HepG2 (cell line): ENCODE data around the gene RER1. TPM values are rescaled to one million over a fixed set of nuclear protein-coding genes. Genes with fewer than 3 reads are reported as not detected.

Experiments used
- ATAC-seq: fragments of 200-7000 bp; cut with Tn5 transposase; 3 replicates; pipeline ENCODE4 v1.9.1; 2020; ENCODE audit warnings: mild to moderate bottlenecking, moderate library complexity
- BruUV-seq: library from RNA; stranded (reverse); fragments of 400-500 nt; replicated peaks from 2 replicates; lab custom pipeline; 2021; lab: Mats Ljungman, UMichigan
- CTCF ChIA-PET: fragments of 300-600 bp; formaldehyde crosslinking; extraction: SDS; loops from one replicate; lab custom pipeline; 2021; ENCODE audit warnings: low total read pairs, inconsistent platforms, low intra/inter-chr PET ratio; lab: Yijun Ruan, JAX
- POLR2A ChIA-PET: fragments of 350-600 bp; sonication (Branson Sonifier 250); formaldehyde crosslinking; loops from one replicate; lab custom pipeline; 2020; ENCODE audit warnings: antibody characterized with exemption, inconsistent platforms; lab: Yijun Ruan, JAX
- DNase-seq: peaks from one replicate; pipeline ENCODE4 v3.0.0-alpha.2; 2015; ENCODE audit warnings: low spot score
- FAIRE-seq: peaks from 3 replicates; lab custom pipeline; 2011; peaks lifted over from hg19 to GRCh38; lab: Jason Lieb, UNC
- H2AFZ ChIP-seq: one replicate; pipeline ENCODE4 v1.6.1; 2011; ENCODE audit warnings: low read length, inconsistent platforms
- H3K27ac ChIP-seq: fragments of 300-600 bp; 3 replicates; pipeline ENCODE4 v1.8.0; 2011; ENCODE audit warnings: mixed run types, mild to moderate bottlenecking, mixed read lengths, low read length, inconsistent platforms; ENCODE audit not compliant: insufficient read depth; ENCODE audit errors: extremely low read length
- H3K27me3 ChIP-seq, 2 experiments: fragments of 200-600 bp in 1 of 2; 2 replicates in 1 of 2; 3 replicates in 1 of 2; pipeline versions ENCODE4 v1.6.0 to v1.8.0; 2011; ENCODE audit warnings: low read length in 2 of 2, mild to moderate bottlenecking in 2 of 2, moderate library complexity in 2 of 2, inconsistent platforms in 1 of 2; ENCODE audit not compliant: insufficient read depth in 2 of 2, control insufficient read depth in 1 of 2
- H3K36me3 ChIP-seq, 2 experiments: fragments of 200-600 bp in 1 of 2; replicated peaks in 1 of 2; 2 replicates in 1 of 2; 3 replicates in 1 of 2; pipeline versions ENCODE4 v1.5.1 to v1.8.0; 2011; ENCODE audit warnings: low read length in 2 of 2, inconsistent platforms in 1 of 2; ENCODE audit not compliant: insufficient read depth in 2 of 2, control insufficient read depth in 1 of 2
- H3K4me1 ChIP-seq: 2 replicates; pipeline ENCODE4 v1.5.1; 2012; ENCODE audit warnings: low read length, inconsistent platforms; ENCODE audit not compliant: insufficient read depth
- H3K4me2 ChIP-seq: 2 replicates; pipeline ENCODE4 v1.6.0; 2011; ENCODE audit warnings: low read depth, low read length, inconsistent platforms
- H3K4me3 ChIP-seq, 3 experiments: fragments of 200-600 bp in 1 of 3; sonication (generic), shearing (Covaris generic) in 1 of 3; replicated peaks in 1 of 3; 2 replicates each; pipeline ENCODE4 v1.5.1; 2011 to 2016; ENCODE audit warnings: low read length in 3 of 3, inconsistent platforms in 2 of 3, low read depth in 2 of 3, mild to moderate bottlenecking in 2 of 3, control low read depth in 1 of 3, mixed read lengths in 1 of 3; ENCODE audit not compliant: insufficient read depth in 1 of 3
- H3K79me2 ChIP-seq: one replicate; pipeline ENCODE4 v1.6.1; 2011; ENCODE audit warnings: low read length, inconsistent platforms; ENCODE audit not compliant: insufficient read depth
- H3K9ac ChIP-seq: 2 replicates; pipeline ENCODE4 v1.6.0; 2011; ENCODE audit warnings: mild to moderate bottlenecking, low read depth, low read length, inconsistent platforms; ENCODE audit not compliant: insufficient read depth
- H3K9me3 ChIP-seq: 2 replicates; pipeline ENCODE4 v1.5.1; 2012; ENCODE audit warnings: mild to moderate bottlenecking, low read length
- H4K20me1 ChIP-seq: 2 replicates; pipeline ENCODE4 v1.6.0; 2011; ENCODE audit warnings: inconsistent platforms, mild to moderate bottlenecking, low read length, moderate library complexity; ENCODE audit not compliant: insufficient read depth
- CHCHD3 ChIP-seq: sonication (generic); formaldehyde crosslinking; IDR thresholded peaks from 2 replicates; pipeline ENCODE4 v1.8.0; 2022; ENCODE audit warnings: mild to moderate bottlenecking, missing genetic modification reagents, moderate library complexity
- SMC3 ChIP-seq: IDR thresholded peaks from 2 replicates; pipeline ENCODE4 v1.6.1; 2011; ENCODE audit warnings: low read length, improper control_type of control experiment
- TRIM24 ChIP-seq: sonication (generic); formaldehyde crosslinking; IDR thresholded peaks from 2 replicates; pipeline ENCODE4 v1.8.0; 2022; ENCODE audit warnings: mild to moderate bottlenecking, missing genetic modification reagents
- ZNF180 ChIP-seq: sonication (generic); formaldehyde crosslinking; IDR thresholded peaks from 2 replicates; pipeline ENCODE4 v1.4.0; 2020; ENCODE audit warnings: low read depth, missing genetic modification reagents, borderline replicate concordance
- WGBS: methylation state at CpG from one replicate; pipeline ENCODE4 v1.1.6; 2017; ENCODE audit warnings: low lambda C conversion rate; 5-methylcytosine and 5-hydroxymethylcytosine counted together
- in situ Hi-C: cut with HindIII; loops from 2 replicates; pipeline ENCODE4 v1.10.0; 2017; ENCODE audit warnings: low pct_unique_long_range_greater_than_20kb; ENCODE audit not compliant: extremely low pct_ligation_motif_present
- intact Hi-C: fragments of 100-400 bp; cut with micrococcal nuclease; formaldehyde crosslinking; loops from one replicate; pipeline ENCODE4 v1.10.0; 2022; ENCODE audit not compliant: unreplicated experiment
- polyA plus RNA-seq, 8 experiments: library from polyadenylated mRNA; depleted of rRNA in 3 of 8; stranded (reverse) in 7 of 8; unstranded in 1 of 8; fragments of >200 nt; fragmentation: Illumina TruSeq in 4 of 8; extraction: Trizol in 4 of 8; gene quantifications; 2 replicates each; pipeline versions ENCODE4 v1.2.1 to v1.2.3, GENCODE V29; 2011 to 2016; ENCODE audit warnings: low read depth in 4 of 8, missing spikeins in 1 of 8, mixed read lengths in 1 of 8; ENCODE audit not compliant: insufficient read depth in 1 of 8
- total RNA-seq, 5 experiments: library from RNA; depleted of rRNA; stranded (reverse); fragments of >200 nt; fragmentation: Illumina TruSeq; extraction: Trizol; gene quantifications; 2 replicates each; pipeline ENCODE4 v1.2.3, GENCODE V29; 2016; ENCODE audit warnings: low read depth in 1 of 5
- TF ChIP-seq, protein P1 (sequence below): sonication (generic); formaldehyde crosslinking; IDR thresholded peaks from 2 replicates; pipeline ENCODE4 v1.4.0; 2020; ENCODE audit warnings: mild to moderate bottlenecking, missing genetic modification reagents
- TF ChIP-seq, protein P2 (sequence below): sonication (generic); formaldehyde crosslinking; IDR thresholded peaks from one replicate; pipeline ENCODE4 v1.5.1; 2020; ENCODE audit warnings: mild to moderate bottlenecking, missing genetic modification reagents; ENCODE audit errors: not compliant biosample characterization
- TF ChIP-seq, protein P3 (sequence below): sonication (generic); formaldehyde crosslinking; IDR thresholded peaks from 2 replicates; pipeline ENCODE4 v1.9.0; 2021; ENCODE audit warnings: missing genetic modification reagents, borderline replicate concordance
- TF ChIP-seq, protein P4 (sequence below): IDR thresholded peaks from 2 replicates; pipeline ENCODE4 v1.6.1; 2012; ENCODE audit warnings: low read length, improper control_type of control experiment

RER1 gene
- total and polyA plus RNA-seq, 2 of the 13 experiments (the other 11 are each of a cell fraction or from before 2014, with no cell fraction given) = 128 to 164 TPM

DNA sequence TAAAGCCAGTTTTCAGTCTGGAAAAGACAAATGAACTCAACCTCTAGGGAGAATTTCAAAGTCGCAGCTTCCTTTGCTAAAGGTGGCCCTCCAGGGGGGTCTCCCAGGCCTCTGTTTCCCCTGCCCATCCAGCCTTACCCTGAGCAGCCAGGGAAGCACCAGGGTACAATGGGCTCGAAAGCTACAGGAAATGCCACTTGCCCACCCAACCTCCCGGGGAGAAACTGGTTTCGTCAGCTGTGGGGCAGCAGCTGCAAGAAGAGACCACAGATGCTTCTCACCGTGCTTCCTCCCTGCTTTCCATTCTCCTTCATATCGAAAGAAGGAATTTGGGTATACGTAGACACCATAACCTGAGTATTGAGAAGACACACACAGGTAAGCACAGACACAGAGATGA is 2.0 kb upstream of the RER1 start:
- DNase-seq = no peak
- no TSS peak for BruUV-seq
- TF ChIP-seq ZNF180 (CRISPR knock-in tag) (no peak), TRIM24 (CRISPR knock-in tag) (no peak), SMC3 (no peak), CHCHD3 (no peak)
- TF ChIP-seq, protein P1, sequence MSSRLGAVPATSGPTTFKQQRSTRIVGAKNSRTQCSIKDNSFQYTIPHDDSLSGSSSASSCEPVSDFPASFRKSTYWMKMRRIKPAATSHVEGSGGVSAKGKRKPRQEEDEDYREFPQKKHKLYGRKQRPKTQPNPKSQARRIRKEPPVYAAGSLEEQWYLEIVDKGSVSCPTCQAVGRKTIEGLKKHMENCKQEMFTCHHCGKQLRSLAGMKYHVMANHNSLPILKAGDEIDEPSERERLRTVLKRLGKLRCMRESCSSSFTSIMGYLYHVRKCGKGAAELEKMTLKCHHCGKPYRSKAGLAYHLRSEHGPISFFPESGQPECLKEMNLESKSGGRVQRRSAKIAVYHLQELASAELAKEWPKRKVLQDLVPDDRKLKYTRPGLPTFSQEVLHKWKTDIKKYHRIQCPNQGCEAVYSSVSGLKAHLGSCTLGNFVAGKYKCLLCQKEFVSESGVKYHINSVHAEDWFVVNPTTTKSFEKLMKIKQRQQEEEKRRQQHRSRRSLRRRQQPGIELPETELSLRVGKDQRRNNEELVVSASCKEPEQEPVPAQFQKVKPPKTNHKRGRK = no peak
- TF ChIP-seq, protein P2, sequence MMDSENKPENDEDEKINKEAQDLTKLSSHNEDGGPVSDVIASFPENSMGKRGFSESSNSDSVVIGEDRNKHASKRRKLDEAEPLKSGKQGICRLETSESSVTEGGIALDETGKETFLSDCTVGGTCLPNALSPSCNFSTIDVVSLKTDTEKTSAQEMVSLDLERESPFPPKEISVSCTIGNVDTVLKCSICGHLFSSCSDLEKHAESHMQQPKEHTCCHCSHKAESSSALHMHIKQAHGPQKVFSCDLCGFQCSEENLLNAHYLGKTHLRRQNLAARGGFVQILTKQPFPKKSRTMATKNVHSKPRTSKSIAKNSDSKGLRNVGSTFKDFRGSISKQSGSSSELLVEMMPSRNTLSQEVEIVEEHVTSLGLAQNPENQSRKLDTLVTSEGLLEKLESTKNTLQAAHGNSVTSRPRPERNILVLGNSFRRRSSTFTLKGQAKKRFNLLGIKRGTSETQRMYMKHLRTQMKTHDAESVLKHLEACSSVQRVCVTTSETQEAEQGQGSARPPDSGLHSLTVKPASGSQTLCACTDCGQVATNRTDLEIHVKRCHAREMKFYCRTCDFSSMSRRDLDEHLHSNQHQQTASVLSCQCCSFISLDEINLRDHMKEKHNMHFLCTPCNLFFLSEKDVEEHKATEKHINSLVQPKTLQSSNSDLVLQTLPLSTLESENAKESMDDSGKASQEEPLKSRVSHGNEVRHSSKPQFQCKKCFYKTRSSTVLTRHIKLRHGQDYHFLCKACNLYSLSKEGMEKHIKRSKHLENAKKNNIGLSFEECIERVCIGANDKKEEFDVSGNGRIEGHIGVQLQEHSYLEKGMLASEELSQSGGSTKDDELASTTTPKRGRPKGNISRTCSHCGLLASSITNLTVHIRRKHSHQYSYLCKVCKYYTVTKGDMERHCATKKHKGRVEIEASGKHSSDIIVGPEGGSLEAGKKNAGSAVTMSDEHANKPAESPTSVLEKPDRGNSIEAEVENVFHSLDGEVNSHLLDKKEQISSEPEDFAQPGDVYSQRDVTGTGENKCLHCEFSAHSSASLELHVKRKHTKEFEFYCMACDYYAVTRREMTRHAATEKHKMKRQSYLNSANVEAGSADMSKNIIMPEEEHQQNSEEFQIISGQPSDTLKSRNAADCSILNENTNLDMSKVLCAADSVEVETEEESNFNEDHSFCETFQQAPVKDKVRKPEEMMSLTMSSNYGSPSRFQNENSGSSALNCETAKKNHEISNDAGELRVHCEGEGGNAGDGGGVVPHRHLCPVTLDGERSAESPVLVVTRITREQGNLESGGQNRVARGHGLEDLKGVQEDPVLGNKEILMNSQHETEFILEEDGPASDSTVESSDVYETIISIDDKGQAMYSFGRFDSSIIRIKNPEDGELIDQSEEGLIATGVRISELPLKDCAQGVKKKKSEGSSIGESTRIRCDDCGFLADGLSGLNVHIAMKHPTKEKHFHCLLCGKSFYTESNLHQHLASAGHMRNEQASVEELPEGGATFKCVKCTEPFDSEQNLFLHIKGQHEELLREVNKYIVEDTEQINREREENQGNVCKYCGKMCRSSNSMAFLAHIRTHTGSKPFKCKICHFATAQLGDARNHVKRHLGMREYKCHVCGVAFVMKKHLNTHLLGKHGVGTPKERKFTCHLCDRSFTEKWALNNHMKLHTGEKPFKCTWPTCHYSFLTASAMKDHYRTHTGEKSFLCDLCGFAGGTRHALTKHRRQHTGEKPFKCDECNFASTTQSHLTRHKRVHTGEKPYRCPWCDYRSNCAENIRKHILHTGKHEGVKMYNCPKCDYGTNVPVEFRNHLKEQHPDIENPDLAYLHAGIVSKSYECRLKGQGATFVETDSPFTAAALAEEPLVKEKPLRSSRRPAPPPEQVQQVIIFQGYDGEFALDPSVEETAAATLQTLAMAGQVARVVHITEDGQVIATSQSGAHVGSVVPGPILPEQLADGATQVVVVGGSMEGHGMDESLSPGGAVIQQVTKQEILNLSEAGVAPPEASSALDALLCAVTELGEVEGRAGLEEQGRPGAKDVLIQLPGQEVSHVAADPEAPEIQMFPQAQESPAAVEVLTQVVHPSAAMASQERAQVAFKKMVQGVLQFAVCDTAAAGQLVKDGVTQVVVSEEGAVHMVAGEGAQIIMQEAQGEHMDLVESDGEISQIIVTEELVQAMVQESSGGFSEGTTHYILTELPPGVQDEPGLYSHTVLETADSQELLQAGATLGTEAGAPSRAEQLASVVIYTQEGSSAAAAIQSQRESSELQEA (CRISPR knock-in tag) = no peak
- TF ChIP-seq, protein P3, sequence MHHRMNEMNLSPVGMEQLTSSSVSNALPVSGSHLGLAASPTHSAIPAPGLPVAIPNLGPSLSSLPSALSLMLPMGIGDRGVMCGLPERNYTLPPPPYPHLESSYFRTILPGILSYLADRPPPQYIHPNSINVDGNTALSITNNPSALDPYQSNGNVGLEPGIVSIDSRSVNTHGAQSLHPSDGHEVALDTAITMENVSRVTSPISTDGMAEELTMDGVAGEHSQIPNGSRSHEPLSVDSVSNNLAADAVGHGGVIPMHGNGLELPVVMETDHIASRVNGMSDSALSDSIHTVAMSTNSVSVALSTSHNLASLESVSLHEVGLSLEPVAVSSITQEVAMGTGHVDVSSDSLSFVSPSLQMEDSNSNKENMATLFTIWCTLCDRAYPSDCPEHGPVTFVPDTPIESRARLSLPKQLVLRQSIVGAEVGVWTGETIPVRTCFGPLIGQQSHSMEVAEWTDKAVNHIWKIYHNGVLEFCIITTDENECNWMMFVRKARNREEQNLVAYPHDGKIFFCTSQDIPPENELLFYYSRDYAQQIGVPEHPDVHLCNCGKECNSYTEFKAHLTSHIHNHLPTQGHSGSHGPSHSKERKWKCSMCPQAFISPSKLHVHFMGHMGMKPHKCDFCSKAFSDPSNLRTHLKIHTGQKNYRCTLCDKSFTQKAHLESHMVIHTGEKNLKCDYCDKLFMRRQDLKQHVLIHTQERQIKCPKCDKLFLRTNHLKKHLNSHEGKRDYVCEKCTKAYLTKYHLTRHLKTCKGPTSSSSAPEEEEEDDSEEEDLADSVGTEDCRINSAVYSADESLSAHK (CRISPR knock-in tag) = no peak
- TF ChIP-seq, protein P4, sequence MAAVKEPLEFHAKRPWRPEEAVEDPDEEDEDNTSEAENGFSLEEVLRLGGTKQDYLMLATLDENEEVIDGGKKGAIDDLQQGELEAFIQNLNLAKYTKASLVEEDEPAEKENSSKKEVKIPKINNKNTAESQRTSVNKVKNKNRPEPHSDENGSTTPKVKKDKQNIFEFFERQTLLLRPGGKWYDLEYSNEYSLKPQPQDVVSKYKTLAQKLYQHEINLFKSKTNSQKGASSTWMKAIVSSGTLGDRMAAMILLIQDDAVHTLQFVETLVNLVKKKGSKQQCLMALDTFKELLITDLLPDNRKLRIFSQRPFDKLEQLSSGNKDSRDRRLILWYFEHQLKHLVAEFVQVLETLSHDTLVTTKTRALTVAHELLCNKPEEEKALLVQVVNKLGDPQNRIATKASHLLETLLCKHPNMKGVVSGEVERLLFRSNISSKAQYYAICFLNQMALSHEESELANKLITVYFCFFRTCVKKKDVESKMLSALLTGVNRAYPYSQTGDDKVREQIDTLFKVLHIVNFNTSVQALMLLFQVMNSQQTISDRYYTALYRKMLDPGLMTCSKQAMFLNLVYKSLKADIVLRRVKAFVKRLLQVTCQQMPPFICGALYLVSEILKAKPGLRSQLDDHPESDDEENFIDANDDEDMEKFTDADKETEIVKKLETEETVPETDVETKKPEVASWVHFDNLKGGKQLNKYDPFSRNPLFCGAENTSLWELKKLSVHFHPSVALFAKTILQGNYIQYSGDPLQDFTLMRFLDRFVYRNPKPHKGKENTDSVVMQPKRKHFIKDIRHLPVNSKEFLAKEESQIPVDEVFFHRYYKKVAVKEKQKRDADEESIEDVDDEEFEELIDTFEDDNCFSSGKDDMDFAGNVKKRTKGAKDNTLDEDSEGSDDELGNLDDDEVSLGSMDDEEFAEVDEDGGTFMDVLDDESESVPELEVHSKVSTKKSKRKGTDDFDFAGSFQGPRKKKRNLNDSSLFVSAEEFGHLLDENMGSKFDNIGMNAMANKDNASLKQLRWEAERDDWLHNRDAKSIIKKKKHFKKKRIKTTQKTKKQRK = no peak

More for the DNA sequence above, 2.0 kb upstream of the RER1 start:
- H3K4me1 ChIP-seq = peaks cover 38% of the 10 kb centered on the region
- WGBS = 93% methylated on average over 7 of the region's 7 CpGs
- intact Hi-C loops (no loop called here), in situ Hi-C loops (no loop called here)
- H4K20me1 ChIP-seq = peaks cover 8% of the 10 kb centered on the region; the same call in 1 of the 2 replicates
- peaks cover 32% of the 10 kb centered on the region for H3K79me2 ChIP-seq
- CTCF ChIA-PET = no interaction called here
- H3K27ac ChIP-seq = no peak overlapping the region
- no peak overlapping the region for H3K4me3 ChIP-seq
- no peaks in the 10 kb centered on the region for H3K9me3 ChIP-seq
- H3K27me3 ChIP-seq = no peaks in the 10 kb centered on the region; a peak in 1 of 5 replicates
- H3K36me3 ChIP-seq = peaks cover 3 to 9% of the 10 kb centered on the region in 2 experiments; a peak in 2 of 5 replicates
- H3K4me2 ChIP-seq = peak overlapping the region; percentile 79; the same call in 1 of the 2 replicates
- no peak overlapping the region for H2AFZ ChIP-seq
- FAIRE-seq (no peak), ATAC-seq (no peak)
- POLR2A ChIA-PET = no interaction called here
- H3K9ac ChIP-seq = no peak overlapping the region; the same call in 1 of the 2 replicates
